Effector memory CD8-positive, alpha-beta T cell (primary cell): ENCODE results near the gene IGFBP7.

Experiments used
- ATAC-seq: fragments of 150-1000 bp; cut with Tn5 transposase; replicated peaks from 2 replicates; pipeline ENCODE4 v1.10.0; 2021; ENCODE audit warnings: mild to moderate bottlenecking, moderate library complexity
- DNase-seq, 3 experiments: peaks; one replicate each; pipeline ENCODE4 v3.0.0; 2021
- H3K27ac Mint-ChIP-seq, 2 donors: one replicate each; pipeline ENCODE4 v1.8.0; 2022; ENCODE audit warnings: mild to moderate bottlenecking in 2 of 2, mixed read lengths in 2 of 2, moderate library complexity in 2 of 2
- H3K27me3 Mint-ChIP-seq, 2 donors: one replicate each; pipeline ENCODE4 v1.8.0; 2022; ENCODE audit warnings: mixed read lengths in 2 of 2
- H3K36me3 Mint-ChIP-seq: one replicate; pipeline ENCODE4 v1.8.0; 2022; ENCODE audit warnings: mild to moderate bottlenecking, moderate library complexity, mixed read lengths; ENCODE audit not compliant: insufficient read depth
- H3K4me1 Mint-ChIP-seq, 2 donors: one replicate each; pipeline ENCODE4 v1.8.0; 2022; ENCODE audit warnings: low read depth in 2 of 2, mixed read lengths in 2 of 2
- H3K4me3 Mint-ChIP-seq, 2 donors: one replicate each; pipeline ENCODE4 v1.8.0; 2022; ENCODE audit warnings: mild to moderate bottlenecking in 2 of 2, mixed read lengths in 2 of 2, moderate library complexity in 2 of 2
- H3K9me3 Mint-ChIP-seq, 2 donors: one replicate each; pipeline ENCODE4 v1.8.0; 2022; ENCODE audit warnings: mixed read lengths in 2 of 2

The IGFBP7 gene

GRCh38 chr4:57099363-57099762 is 10.8 kb downstream of the IGFBP7 start:
- Mint-ChIP-seq H3K4me1 (no peaks in the 10 kb centered on the region), H3K27ac (no peak overlapping the region), H3K36me3 (no peaks in the 10 kb centered on the region), H3K27me3 (peaks cover 10 to 25% of the 10 kb centered on the region in 2 donors), H3K4me3 (no peak overlapping the region), H3K9me3 (no peaks in the 10 kb centered on the region)
- no peak for ATAC-seq
- DNase-seq = no peak

- Mint-ChIP-seq H3K4me1 (no peaks in the 10 kb centered on the region), H3K27me3 (peaks cover 6 to 29% of the 10 kb centered on the region in 2 donors), H3K27ac (no peak overlapping the region), H3K4me3 (no peak overlapping the region), H3K36me3 (no peaks in the 10 kb centered on the region), H3K9me3 (no peaks in the 10 kb centered on the region)
- ATAC-seq (no peak), DNase-seq (no peak)
These were observed 11.2 kb downstream of the IGFBP7 start for GRCh38 chr4:57098941-57099340.

GRCh38 chr4:57098415-57098814 is 11.8 kb downstream of the IGFBP7 start:
- no peaks in the 10 kb centered on the region for H3K9me3 Mint-ChIP-seq
- no peak overlapping the region for H3K4me3 Mint-ChIP-seq
- no peak for ATAC-seq
- H3K27me3 Mint-ChIP-seq = peaks cover 6 to 32% of the 10 kb centered on the region in 2 donors
- DNase-seq = no peak
- no peak overlapping the region for H3K27ac Mint-ChIP-seq
- H3K4me1 Mint-ChIP-seq = no peaks in the 10 kb centered on the region
- H3K36me3 Mint-ChIP-seq = no peaks in the 10 kb centered on the region

GRCh38 chr4:57097711-57098110 is 12.5 kb downstream of the IGFBP7 start:
- no peak for DNase-seq
- Mint-ChIP-seq H3K27me3 (peaks cover 6 to 32% of the 10 kb centered on the region in 2 donors), H3K4me1 (no peaks in the 10 kb centered on the region), H3K9me3 (no peaks in the 10 kb centered on the region), H3K36me3 (no peaks in the 10 kb centered on the region), H3K4me3 (no peak overlapping the region), H3K27ac (no peak overlapping the region)
- ATAC-seq = no peak

- H3K36me3 Mint-ChIP-seq = no peaks in the 10 kb centered on the region
- H3K4me3 Mint-ChIP-seq = no peak overlapping the region
- ATAC-seq (no peak), DNase-seq (no peak)
- peaks cover 6 to 43% of the 10 kb centered on the region in 2 donors for H3K27me3 Mint-ChIP-seq
- H3K9me3 Mint-ChIP-seq = no peaks in the 10 kb centered on the region
- H3K27ac Mint-ChIP-seq = no peak overlapping the region
- no peaks in the 10 kb centered on the region for H3K4me1 Mint-ChIP-seq
These were observed 14.2 kb downstream of the IGFBP7 start for GRCh38 chr4:57095956-57096355.

- no peak overlapping the region for H3K27ac Mint-ChIP-seq
- H3K4me3 Mint-ChIP-seq = no peak overlapping the region
- no peaks in the 10 kb centered on the region for H3K4me1 Mint-ChIP-seq
- H3K9me3 Mint-ChIP-seq = no peaks in the 10 kb centered on the region
- DNase-seq = no peak
- peaks cover 8 to 50% of the 10 kb centered on the region in 2 donors for H3K27me3 Mint-ChIP-seq
- H3K36me3 Mint-ChIP-seq = no peaks in the 10 kb centered on the region
- ATAC-seq = no peak
These were observed 14.9 kb downstream of the IGFBP7 start for GRCh38 chr4:57095245-57095644.

GRCh38 chr4:57094832-57095223 is 15.4 kb downstream of the IGFBP7 start:
- no peaks in the 10 kb centered on the region for H3K36me3 Mint-ChIP-seq
- H3K27me3 Mint-ChIP-seq = peaks cover 12 to 54% of the 10 kb centered on the region in 2 donors
- H3K9me3 Mint-ChIP-seq = no peaks in the 10 kb centered on the region
- no peak for DNase-seq
- no peak overlapping the region for H3K27ac Mint-ChIP-seq
- no peak for ATAC-seq
- H3K4me3 Mint-ChIP-seq = no peak overlapping the region
- no peaks in the 10 kb centered on the region for H3K4me1 Mint-ChIP-seq

GRCh38 chr4:57093845-57094831 is 16.0 kb downstream of the IGFBP7 start:
- Mint-ChIP-seq H3K36me3 (no peaks in the 10 kb centered on the region), H3K4me1 (no peaks in the 10 kb centered on the region), H3K4me3 (no peak overlapping the region), H3K27me3 (peaks cover 18 to 59% of the 10 kb centered on the region in 2 donors), H3K27ac (no peak overlapping the region), H3K9me3 (no peaks in the 10 kb centered on the region)
- ATAC-seq (no peak), DNase-seq (no peak)

GRCh38 chr4:57091657-57092162 is 18.5 kb downstream of the IGFBP7 start:
- ATAC-seq = no peak
- H3K36me3 Mint-ChIP-seq = no peaks in the 10 kb centered on the region
- no peaks in the 10 kb centered on the region for H3K4me1 Mint-ChIP-seq
- H3K27ac Mint-ChIP-seq = no peak overlapping the region
- no peak overlapping the region for H3K4me3 Mint-ChIP-seq
- peaks cover 21 to 62% of the 10 kb centered on the region in 2 donors for H3K27me3 Mint-ChIP-seq
- DNase-seq = no peak
- H3K9me3 Mint-ChIP-seq = no peaks in the 10 kb centered on the region

- Mint-ChIP-seq H3K27ac (no peak overlapping the region), H3K36me3 (no peaks in the 10 kb centered on the region), H3K4me1 (peaks cover 3% of the 10 kb centered on the region in 2 donors), H3K4me3 (no peak overlapping the region), H3K27me3 (peaks cover 33 to 57% of the 10 kb centered on the region in 2 donors), H3K9me3 (no peaks in the 10 kb centered on the region)
- ATAC-seq = no peak
- no peak for DNase-seq
These were observed 20.1 kb downstream of the IGFBP7 start for GRCh38 chr4:57090079-57090478.

- H3K27ac Mint-ChIP-seq = no peak overlapping the region
- peaks cover 3 to 4% of the 10 kb centered on the region in 2 donors for H3K4me1 Mint-ChIP-seq
- H3K9me3 Mint-ChIP-seq = no peaks in the 10 kb centered on the region
- DNase-seq (no peak), ATAC-seq (no peak)
- peaks cover 2% of the 10 kb centered on the region for H3K36me3 Mint-ChIP-seq
- H3K27me3 Mint-ChIP-seq = peaks cover 36 to 55% of the 10 kb centered on the region in 2 donors
- H3K4me3 Mint-ChIP-seq = no peak overlapping the region
These were observed 20.6 kb downstream of the IGFBP7 start for GRCh38 chr4:57089549-57089948.

GRCh38 chr4:57086031-57086723 is 24.0 kb downstream of the IGFBP7 start:
- Mint-ChIP-seq H3K36me3 (peaks cover 2% of the 10 kb centered on the region), H3K4me3 (no peak overlapping the region), H3K27me3 (peaks cover 36 to 40% of the 10 kb centered on the region in 2 donors), H3K4me1 (peaks cover 3 to 4% of the 10 kb centered on the region in 2 donors), H3K9me3 (no peaks in the 10 kb centered on the region), H3K27ac (no peak overlapping the region)
- ATAC-seq (no peak), DNase-seq (no peak)

GRCh38 chr4:57085278-57085677 is 24.9 kb downstream of the IGFBP7 start:
- H3K27ac Mint-ChIP-seq = no peak overlapping the region

More at GRCh38 chr4:57085278-57085677, 24.9 kb downstream of the IGFBP7 start:
- DNase-seq (no peak), ATAC-seq (no peak)
- Mint-ChIP-seq H3K9me3 (no peaks in the 10 kb centered on the region), H3K36me3 (peaks cover 2% of the 10 kb centered on the region), H3K4me1 (peaks cover 3 to 4% of the 10 kb centered on the region in 2 donors), H3K27me3 (peaks cover 40 to 41% of the 10 kb centered on the region in 2 donors), H3K4me3 (no peak overlapping the region)
